H1 (cell line): ENCODE data around the gene BCAS3. TPM values are rescaled to one million over a fixed set of nuclear protein-coding genes. Genes with fewer than 3 reads are reported as not detected.
"Not testable (repeated sequence)": the region's sequence is repeated elsewhere in the genome, so short reads cannot be mapped to it uniquely, and the experiment has no call there.

Source experiments
- CTCF ChIA-PET: fragments of 300-600 bp; sonication (Branson Sonifier 250); formaldehyde crosslinking; loops from one replicate; lab custom pipeline; 2021; ENCODE audit not compliant: partially characterized antibody; lab: Charles Lee
- POLR2A ChIA-PET: fragments of 300-600 bp; sonication (Branson Sonifier 250); formaldehyde crosslinking; loops from one replicate; lab custom pipeline; 2021; ENCODE audit warnings: inconsistent platforms; ENCODE audit not compliant: partially characterized antibody; lab: Charles Lee
- DNase-seq, 2 experiments: peaks; one replicate each; pipeline versions ENCODE4 v3.0.0 to v3.0.0-alpha.2; 2010 to 2022; ENCODE audit warnings: low spot score in 2 of 2, low read depth in 1 of 2, mixed read lengths in 1 of 2
- FAIRE-seq: peaks from 2 replicates; lab custom pipeline; 2011; peaks lifted over from hg19 to GRCh38; lab: Jason Lieb, UNC
- H2AFZ ChIP-seq: 2 replicates; pipeline ENCODE4 v1.8.1; 2012; ENCODE audit warnings: low read length, inconsistent platforms
- H2AK5ac ChIP-seq: 2 replicates; pipeline ENCODE4 v1.6.1; 2013; ENCODE audit warnings: low read depth, low read length
- H2BK120ac ChIP-seq: replicated peaks from 2 replicates; pipeline ENCODE3; 2013; ENCODE audit warnings: low read depth, low read length, inconsistent platforms
- H2BK12ac ChIP-seq: 2 replicates; pipeline ENCODE4 v1.6.1; 2013; ENCODE audit warnings: low read depth, low read length
- H2BK15ac ChIP-seq: 2 replicates; pipeline ENCODE4 v1.6.1; 2013; ENCODE audit warnings: low read length
- H2BK20ac ChIP-seq: 2 replicates; pipeline ENCODE4 v1.6.1; 2013; ENCODE audit warnings: low read length
- H2BK5ac ChIP-seq: 2 replicates; pipeline ENCODE4 v1.6.1; 2013; ENCODE audit warnings: low read depth, low read length
- H3K14ac ChIP-seq: 2 replicates; pipeline ENCODE4 v1.6.1; 2013; ENCODE audit warnings: inconsistent platforms; ENCODE audit not compliant: insufficient read length
- H3K18ac ChIP-seq: 2 replicates; pipeline ENCODE4 v1.6.1; 2013; ENCODE audit warnings: low read length; ENCODE audit errors: extremely low read depth
- H3K23ac ChIP-seq: 2 replicates; pipeline ENCODE4 v1.6.1; 2013; ENCODE audit warnings: inconsistent platforms; ENCODE audit not compliant: insufficient read length
- H3K23me2 ChIP-seq: 2 replicates; pipeline ENCODE4 v1.6.1; 2013; ENCODE audit warnings: low read depth, low read length
- H3K27ac ChIP-seq: 2 replicates; pipeline ENCODE4 v1.6.1; 2011; ENCODE audit warnings: low read depth, low read length, inconsistent platforms
- H3K27me3 ChIP-seq, 4 experiments: replicated peaks in 1 of 4; 1 replicate in 1 of 4; 2 replicates in 3 of 4; pipeline versions ENCODE4 v1.6.1 to v1.8.1; 2011 to 2013; ENCODE audit warnings: low read length in 3 of 4, mild to moderate bottlenecking in 3 of 4, inconsistent platforms in 2 of 4, mixed read lengths in 2 of 4, moderate library complexity in 1 of 4; ENCODE audit not compliant: control insufficient read depth in 3 of 4, insufficient read depth in 3 of 4; ENCODE audit errors: extremely low read depth in 1 of 4
- H3K36me3 ChIP-seq, 4 experiments: 2 replicates each; pipeline versions ENCODE4 v1.6.1 to v1.8.1; 2011 to 2013; ENCODE audit warnings: mild to moderate bottlenecking in 4 of 4, low read length in 3 of 4, moderate library complexity in 2 of 4, control low read depth in 1 of 4, inconsistent platforms in 1 of 4; ENCODE audit not compliant: insufficient read depth in 4 of 4, control insufficient read depth in 2 of 4
- H3K4ac ChIP-seq: replicated peaks from 2 replicates; pipeline ENCODE3; 2013; ENCODE audit warnings: low read length, low read depth, mixed read lengths, inconsistent platforms; ENCODE audit not compliant: insufficient read length
- H3K4me1 ChIP-seq, 4 experiments: replicated peaks in 1 of 4; 1 replicate in 1 of 4; 2 replicates in 3 of 4; pipeline versions ENCODE4 v1.6.1 to v1.8.1; 2011 to 2013; ENCODE audit warnings: low read length in 3 of 4, inconsistent platforms in 2 of 4, mixed read lengths in 1 of 4; ENCODE audit not compliant: insufficient read depth in 4 of 4, control insufficient read depth in 3 of 4
- H3K4me2 ChIP-seq, 2 experiments: 2 replicates each; pipeline versions ENCODE4 v1.6.1 to v1.8.1; 2011 to 2013; ENCODE audit warnings: low read depth in 2 of 2, low read length in 2 of 2, control low read depth in 1 of 2, inconsistent platforms in 1 of 2, mild to moderate bottlenecking in 1 of 2; ENCODE audit not compliant: insufficient read depth in 1 of 2
- H3K4me3 ChIP-seq, 4 experiments: fragments of 200-600, 300-600 bp in 1 of 4; sonication (generic), shearing (Covaris generic), sonication (Bioruptor Twin) in 1 of 4; 2 replicates each; pipeline versions ENCODE4 v1.5.1 to v1.8.1; 2011 to 2016; ENCODE audit warnings: low read length in 4 of 4, low read depth in 3 of 4, control low read depth in 2 of 4, inconsistent platforms in 2 of 4, mild to moderate bottlenecking in 2 of 4, mixed read lengths in 1 of 4, moderate library complexity in 1 of 4; ENCODE audit not compliant: insufficient read depth in 2 of 4; ENCODE audit errors: extremely low read depth in 1 of 4
- H3K56ac ChIP-seq: replicated peaks from 2 replicates; pipeline ENCODE3; 2013; ENCODE audit warnings: low read depth, mild to moderate bottlenecking, mixed read lengths, low read length, inconsistent platforms; ENCODE audit not compliant: insufficient read length
- H3K79me1 ChIP-seq: 2 replicates; pipeline ENCODE4 v1.6.1; 2013; ENCODE audit warnings: low read depth, low read length, control low read depth
- H3K79me2 ChIP-seq, 2 experiments: 2 replicates each; pipeline versions ENCODE4 v1.6.1 to v1.8.1; 2012 to 2013; ENCODE audit warnings: low read length in 2 of 2, mild to moderate bottlenecking in 2 of 2, inconsistent platforms in 1 of 2; ENCODE audit not compliant: insufficient read depth in 2 of 2, control insufficient read depth in 1 of 2
- H3K9ac ChIP-seq, 4 experiments: replicated peaks in 1 of 4; 1 replicate in 1 of 4; 2 replicates in 3 of 4; pipeline versions ENCODE4 v1.6.1 to v1.8.1; 2011 to 2013; ENCODE audit warnings: low read depth in 3 of 4, low read length in 3 of 4, control low read depth in 2 of 4, mild to moderate bottlenecking in 2 of 4, moderate library complexity in 2 of 4, inconsistent platforms in 1 of 4; ENCODE audit errors: extremely low read depth in 1 of 4
- H3K9me3 ChIP-seq, 2 experiments: 2 replicates each; pipeline versions ENCODE4 v1.6.1 to v1.8.1; 2012 to 2013; ENCODE audit warnings: mild to moderate bottlenecking in 2 of 2, moderate library complexity in 2 of 2, control low read depth in 1 of 2, inconsistent platforms in 1 of 2, low read depth in 1 of 2, low read length in 1 of 2, mixed read lengths in 1 of 2; ENCODE audit not compliant: insufficient read depth in 2 of 2
- H4K20me1 ChIP-seq, 2 experiments: replicated peaks in 1 of 2; 2 replicates each; pipeline versions ENCODE3 to v1.8.1; 2011 to 2013; ENCODE audit warnings: inconsistent platforms in 2 of 2, low read length in 2 of 2, mild to moderate bottlenecking in 1 of 2; ENCODE audit not compliant: insufficient read depth in 2 of 2, control insufficient read depth in 1 of 2
- H4K5ac ChIP-seq: 2 replicates; pipeline ENCODE4 v1.6.1; 2013; ENCODE audit warnings: low read length, low read depth, mixed read lengths, inconsistent platforms; ENCODE audit not compliant: insufficient read length
- H4K8ac ChIP-seq: 2 replicates; pipeline ENCODE4 v1.8.0; 2013; ENCODE audit warnings: mild to moderate bottlenecking, moderate library complexity, low read length, inconsistent platforms; ENCODE audit not compliant: insufficient read depth; ENCODE audit errors: extremely low read depth
- H4K91ac ChIP-seq: replicated peaks from 2 replicates; pipeline ENCODE3; 2013; ENCODE audit warnings: low read length, mixed read lengths, inconsistent platforms; ENCODE audit not compliant: insufficient read length
- WGBS, 2 experiments: shearing (Covaris generic) in 1 of 2; methylation state at CpG; one replicate each; pipeline versions ENCODE4 v1.1.6 to v1.1.7; 2013 to 2015; ENCODE audit warnings: low lambda C conversion rate in 2 of 2, mixed read lengths in 2 of 2, inconsistent platforms in 1 of 2, low coverage in 1 of 2, missing lambda C conversion rate in 1 of 2; ENCODE audit not compliant: insufficient replicate concordance in 2 of 2, insufficient coverage in 1 of 2, insufficient read length in 1 of 2; ENCODE audit errors: extremely low coverage in 1 of 2, missing lambda C conversion rate in 1 of 2; 5-methylcytosine and 5-hydroxymethylcytosine counted together
- polyA plus RNA-seq, 7 experiments: library from polyadenylated mRNA; depleted of rRNA in 3 of 7; stranded (reverse) in 5 of 7; unstranded in 2 of 7; fragments of >200 nt in 5 of 7; fragments of 200-250 nt in 2 of 7; gene quantifications; 1 replicate in 5 of 7; 2 replicates in 1 of 7; 4 replicates in 1 of 7; pipeline versions ENCODE4 v1.2.1 to v1.2.3, GENCODE V29; 2011 to 2013; ENCODE audit warnings: missing spikeins in 2 of 7, mixed read lengths in 2 of 7
- total RNA-seq: library from RNA; stranded (reverse); fragmentation: NEBNext Ultra II Directional; extraction: Animal tissue kit (Norgen Biotek cat#: 25700); gene quantifications from 2 replicates; pipeline ENCODE4 v1.2.1, GENCODE V29; 2021

The BCAS3 gene
- total and polyA plus RNA-seq, 2 of the 8 experiments (the other 6 are each of a cell fraction or from before 2014, with no cell fraction given) = 9.9 to 13.3 TPM

DNA sequence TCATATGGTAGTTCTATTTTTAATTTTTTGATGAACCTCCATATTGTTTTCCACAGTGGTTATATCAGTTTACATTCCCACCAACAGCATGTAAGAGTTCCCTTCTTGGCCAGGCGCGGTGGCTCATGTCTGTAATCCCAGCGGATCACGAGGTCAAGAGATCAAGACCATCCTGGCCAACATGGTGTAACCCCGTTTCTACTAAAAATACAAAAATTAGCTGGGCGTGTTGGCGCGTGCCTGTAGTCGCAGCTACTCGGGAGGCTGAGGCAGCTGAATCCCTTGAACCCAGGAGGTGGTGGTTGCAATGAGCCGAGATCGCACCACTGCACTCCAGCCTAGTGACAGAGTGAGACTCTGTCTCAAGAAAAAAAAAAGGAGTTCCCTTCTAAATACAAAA is 79.1 kb downstream of the BCAS3 start:
- DNase-seq, H3K4me3 ChIP-seq, H2AK5ac ChIP-seq, H4K5ac ChIP-seq, H3K18ac ChIP-seq, H3K4me2 ChIP-seq, H3K27me3 ChIP-seq, H3K4ac ChIP-seq, H2BK120ac ChIP-seq, H3K14ac ChIP-seq, H2BK20ac ChIP-seq, H3K79me1 ChIP-seq, H2BK15ac ChIP-seq, H3K36me3 ChIP-seq, H4K91ac ChIP-seq, H4K8ac ChIP-seq, H2BK12ac ChIP-seq, H3K79me2 ChIP-seq, H3K4me1 ChIP-seq, POLR2A ChIA-PET, FAIRE-seq, H3K56ac ChIP-seq, H3K23me2 ChIP-seq, H3K9me3 ChIP-seq, H2BK5ac ChIP-seq, H3K23ac ChIP-seq, H3K9ac ChIP-seq, CTCF ChIA-PET, H3K27ac ChIP-seq, H4K20me1 ChIP-seq, H2AFZ ChIP-seq: not testable (repeated sequence)
- WGBS, 2 experiments = 86% methylated on average over 11 of the region's 12 CpGs; no CpG with 5 or more reads in 1 of the 2 experiments
